Neural cell (in vitro differentiated cells): ENCODE results near the gene TCTA. TPM values are rescaled to one million over a fixed set of nuclear protein-coding genes. Genes with fewer than 3 reads are reported as not detected.

ENCODE experiments used
- H2AFZ ChIP-seq: fragments of 200-600, 300-800 bp; sonication (generic), shearing (Covaris generic); 2 replicates; pipeline ENCODE4 v1.6.0; 2014; ENCODE audit warnings: low read depth, mild to moderate bottlenecking, antibody characterized with exemption, low read length, moderate library complexity
- H3F3A ChIP-seq: fragments of 200-600 bp; shearing (Covaris generic); 2 replicates; pipeline ENCODE4 v1.6.1; 2016; ENCODE audit warnings: mild to moderate bottlenecking, moderate library complexity, mixed read lengths, antibody characterized with exemption, low read length; ENCODE audit not compliant: insufficient read depth, poor library complexity, severe bottlenecking
- H3K27ac ChIP-seq: fragments of 200-600, 300-800 bp; sonication (generic), shearing (Covaris generic); 2 replicates; pipeline ENCODE4 v1.5.1; 2014; ENCODE audit warnings: mild to moderate bottlenecking, low read length, moderate library complexity
- H3K27me3 ChIP-seq: fragments of 300-800, 200-600 bp; sonication (generic), shearing (Covaris generic); 2 replicates; pipeline ENCODE4 v1.6.0; 2014; ENCODE audit warnings: mild to moderate bottlenecking, low read depth, low read length, moderate library complexity; ENCODE audit not compliant: insufficient read depth
- H3K36me3 ChIP-seq: fragments of 300-800, 200-600 bp; sonication (generic), shearing (Covaris generic); 2 replicates; pipeline ENCODE4 v1.5.1; 2014; ENCODE audit warnings: mild to moderate bottlenecking, antibody characterized with exemption, low read length, moderate library complexity; ENCODE audit not compliant: insufficient read depth
- H3K4me2 ChIP-seq: fragments of 300-800, 200-600 bp; sonication (generic), shearing (Covaris generic); 2 replicates; pipeline ENCODE4 v1.6.0; 2014; ENCODE audit warnings: mild to moderate bottlenecking, low read length
- H3K4me3 ChIP-seq: fragments of 300-800, 200-600 bp; sonication (generic), shearing (Covaris generic); 2 replicates; pipeline ENCODE4 v1.5.1; 2014; ENCODE audit warnings: mild to moderate bottlenecking, low read length, moderate library complexity
- H3K79me2 ChIP-seq: fragments of 200-600 bp; shearing (Covaris generic); replicated peaks from 2 replicates; pipeline ENCODE4 v1.6.0; 2014; ENCODE audit warnings: mild to moderate bottlenecking, low read length, moderate library complexity; ENCODE audit not compliant: insufficient read depth
- H3K9ac ChIP-seq: fragments of 300-800, 200-600 bp; sonication (generic), shearing (Covaris generic); 2 replicates; pipeline ENCODE4 v1.6.1; 2016; ENCODE audit warnings: mild to moderate bottlenecking, low read length, mixed read lengths
- H3K9me2 ChIP-seq: fragments of 200-600 bp; shearing (Covaris generic); 2 replicates; pipeline ENCODE4 v1.6.1; 2016; ENCODE audit warnings: mild to moderate bottlenecking, low read length, mixed read lengths; ENCODE audit not compliant: insufficient read depth
- H3K9me3 ChIP-seq: fragments of 200-600, 300-800 bp; sonication (generic), shearing (Covaris generic); 2 replicates; pipeline ENCODE4 v1.6.1; 2016; ENCODE audit warnings: mild to moderate bottlenecking, mixed run types, low read length, moderate library complexity, mixed read lengths
- H4K20me1 ChIP-seq: fragments of 200-600 bp; shearing (Covaris generic); 2 replicates; pipeline ENCODE4 v1.6.1; 2016; ENCODE audit warnings: mild to moderate bottlenecking, mixed run types; ENCODE audit not compliant: insufficient read depth
- EP300 ChIP-seq: fragments of 450-650 bp; conservative IDR thresholded peaks from 2 replicates; pipeline ENCODE4 v1.6.1; 2014; ENCODE audit warnings: antibody characterized with exemption, mild to moderate bottlenecking, moderate library complexity; ENCODE audit not compliant: poor library complexity, severe bottlenecking
- EZH2 ChIP-seq: fragments of 200-600, 300-800 bp; shearing (Covaris generic), sonication (generic); IDR thresholded peaks from 2 replicates; pipeline ENCODE4 v1.6.1; 2014; ENCODE audit warnings: antibody characterized with exemption, low read length, borderline replicate concordance, mild to moderate bottlenecking; ENCODE audit not compliant: insufficient read depth, poor library complexity, severe bottlenecking
- MXI1 ChIP-seq: fragments of 450-650 bp; conservative IDR thresholded peaks from 2 replicates; pipeline ENCODE4 v1.6.1; 2014; ENCODE audit warnings: antibody characterized with exemption, mild to moderate bottlenecking; ENCODE audit not compliant: poor library complexity, severe bottlenecking
- POLR2AphosphoS5 ChIP-seq: IDR thresholded peaks from 2 replicates; pipeline ENCODE4 v1.6.1; 2012
- RAD21 ChIP-seq: fragments of 450-650 bp; conservative IDR thresholded peaks from 2 replicates; pipeline ENCODE4 v1.6.1; 2014; ENCODE audit warnings: antibody characterized with exemption, mild to moderate bottlenecking, moderate library complexity
- TAF1 ChIP-seq: IDR thresholded peaks from 2 replicates; pipeline ENCODE4 v1.6.1; 2012; ENCODE audit warnings: low read depth
- polyA plus RNA-seq: library from polyadenylated mRNA; depleted of rRNA; stranded (reverse); fragments of >200 nt; gene quantifications from 2 replicates; pipeline ENCODE4 v1.2.3, GENCODE V29; 2014
- TF ChIP-seq, protein P1 (sequence below): fragments of 450-650 bp; IDR thresholded peaks from 2 replicates; pipeline ENCODE4 v1.5.1; 2014; ENCODE audit warnings: antibody characterized with exemption, mild to moderate bottlenecking, moderate library complexity; ENCODE audit not compliant: poor library complexity, severe bottlenecking
- TF ChIP-seq, protein P2 (sequence below): IDR thresholded peaks from 2 replicates; pipeline ENCODE4 v1.6.1; 2012; ENCODE audit warnings: borderline replicate concordance

The TCTA gene
- polyA plus RNA-seq, 1 donor from 2014 or later: 17.1 TPM

DNA sequence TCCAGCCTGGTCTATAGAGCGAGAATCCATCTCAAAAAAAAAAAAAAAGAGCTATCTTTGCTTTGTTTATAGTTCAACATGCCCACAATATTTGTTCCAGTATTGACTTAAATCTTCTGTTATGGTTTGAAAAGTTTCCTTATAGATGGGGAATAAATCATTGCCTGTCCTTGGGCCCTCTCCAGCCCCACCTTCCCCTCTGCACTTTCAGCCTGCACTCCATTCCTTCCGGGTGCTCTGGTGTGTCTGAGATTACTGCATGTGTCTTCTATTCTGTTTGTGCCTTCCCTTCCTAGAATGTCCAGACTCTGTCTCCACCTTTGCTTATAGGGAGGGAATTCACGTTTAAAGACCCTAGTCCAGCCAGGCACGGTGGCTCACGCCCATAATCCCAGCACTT is 28.8 kb upstream of the TCTA start:
- no peaks in the 10 kb centered on the region for H3K9me2 ChIP-seq
- no peaks in the 10 kb centered on the region for H4K20me1 ChIP-seq
- H3K9ac ChIP-seq: no peak overlapping the region
- H3K79me2 ChIP-seq: peaks cover 66% of the 10 kb centered on the region
- H3K4me2 ChIP-seq: no peak overlapping the region
- no peaks in the 10 kb centered on the region for H3K36me3 ChIP-seq
- no peak overlapping the region for H3K27ac ChIP-seq
- no peak overlapping the region for H3K4me3 ChIP-seq
- no peaks in the 10 kb centered on the region for H3K27me3 ChIP-seq
- H3K9me3 ChIP-seq: no peaks in the 10 kb centered on the region
- no peak for TF ChIP-seq POLR2AphosphoS5
- no peak overlapping the region for H2AFZ ChIP-seq
- H3F3A ChIP-seq: no peaks in the 10 kb centered on the region

GRCh38 chr3:49385617-49386016 is 26.6 kb upstream of the TCTA start:
- TF ChIP-seq RAD21: no peak
- TF ChIP-seq MXI1: no peak
- TF ChIP-seq, protein P1, sequence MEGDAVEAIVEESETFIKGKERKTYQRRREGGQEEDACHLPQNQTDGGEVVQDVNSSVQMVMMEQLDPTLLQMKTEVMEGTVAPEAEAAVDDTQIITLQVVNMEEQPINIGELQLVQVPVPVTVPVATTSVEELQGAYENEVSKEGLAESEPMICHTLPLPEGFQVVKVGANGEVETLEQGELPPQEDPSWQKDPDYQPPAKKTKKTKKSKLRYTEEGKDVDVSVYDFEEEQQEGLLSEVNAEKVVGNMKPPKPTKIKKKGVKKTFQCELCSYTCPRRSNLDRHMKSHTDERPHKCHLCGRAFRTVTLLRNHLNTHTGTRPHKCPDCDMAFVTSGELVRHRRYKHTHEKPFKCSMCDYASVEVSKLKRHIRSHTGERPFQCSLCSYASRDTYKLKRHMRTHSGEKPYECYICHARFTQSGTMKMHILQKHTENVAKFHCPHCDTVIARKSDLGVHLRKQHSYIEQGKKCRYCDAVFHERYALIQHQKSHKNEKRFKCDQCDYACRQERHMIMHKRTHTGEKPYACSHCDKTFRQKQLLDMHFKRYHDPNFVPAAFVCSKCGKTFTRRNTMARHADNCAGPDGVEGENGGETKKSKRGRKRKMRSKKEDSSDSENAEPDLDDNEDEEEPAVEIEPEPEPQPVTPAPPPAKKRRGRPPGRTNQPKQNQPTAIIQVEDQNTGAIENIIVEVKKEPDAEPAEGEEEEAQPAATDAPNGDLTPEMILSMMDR: no peak
- no peak for TF ChIP-seq POLR2AphosphoS5
- TF ChIP-seq EZH2: no peak
- no peak overlapping the region for H3K27ac ChIP-seq
- H3K9me3 ChIP-seq: no peaks in the 10 kb centered on the region
- H3K36me3 ChIP-seq: no peaks in the 10 kb centered on the region
- no peaks in the 10 kb centered on the region for H3K27me3 ChIP-seq
- H3F3A ChIP-seq: no peaks in the 10 kb centered on the region
- no peaks in the 10 kb centered on the region for H4K20me1 ChIP-seq
- no peaks in the 10 kb centered on the region for H3K9me2 ChIP-seq
- H3K9ac ChIP-seq: no peak overlapping the region
- H3K79me2 ChIP-seq: peaks cover 62% of the 10 kb centered on the region
- H3K4me3 ChIP-seq: no peak overlapping the region
- H3K4me2 ChIP-seq: no peak overlapping the region
- no peak overlapping the region for H2AFZ ChIP-seq

DNA sequence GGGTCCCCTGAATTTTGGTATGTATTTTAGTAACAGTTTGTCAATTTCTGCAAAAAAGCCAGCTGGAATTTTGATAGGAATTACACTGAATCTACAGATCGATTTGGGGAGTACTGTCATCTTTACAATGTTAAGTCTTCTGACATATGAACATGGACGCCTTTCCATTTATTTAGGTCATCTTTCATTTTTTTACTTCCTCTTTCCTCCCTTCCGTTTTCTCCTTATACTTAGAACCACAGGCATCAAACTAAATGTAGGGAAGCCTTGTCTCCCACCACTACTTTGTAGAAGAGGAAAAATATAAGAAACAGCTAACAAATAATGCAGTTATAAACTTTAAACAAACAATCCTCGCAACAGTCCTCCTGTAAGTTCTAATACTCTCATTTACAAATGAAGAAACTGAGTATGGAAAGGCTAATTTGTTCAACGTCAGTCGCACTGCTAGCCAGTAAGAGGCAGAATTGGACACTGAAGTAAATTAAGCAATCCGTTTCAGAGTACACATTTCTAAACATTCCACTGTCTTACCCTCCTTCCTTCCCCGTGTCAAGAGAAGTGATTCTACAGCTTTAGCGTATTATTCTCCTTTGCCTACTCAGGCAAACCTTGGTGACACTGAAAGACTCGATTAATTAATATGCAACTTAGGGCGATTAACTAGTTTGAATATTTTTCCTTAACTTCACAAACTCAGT is 26.0 kb upstream of the TCTA start:
- no peaks in the 10 kb centered on the region for H4K20me1 ChIP-seq
- TF ChIP-seq TAF1 (no peak), MXI1 (no peak), EP300 (no peak), POLR2AphosphoS5 (no peak), EZH2 (no peak)
- TF ChIP-seq, protein P1: no peak
- TF ChIP-seq, protein P2, sequence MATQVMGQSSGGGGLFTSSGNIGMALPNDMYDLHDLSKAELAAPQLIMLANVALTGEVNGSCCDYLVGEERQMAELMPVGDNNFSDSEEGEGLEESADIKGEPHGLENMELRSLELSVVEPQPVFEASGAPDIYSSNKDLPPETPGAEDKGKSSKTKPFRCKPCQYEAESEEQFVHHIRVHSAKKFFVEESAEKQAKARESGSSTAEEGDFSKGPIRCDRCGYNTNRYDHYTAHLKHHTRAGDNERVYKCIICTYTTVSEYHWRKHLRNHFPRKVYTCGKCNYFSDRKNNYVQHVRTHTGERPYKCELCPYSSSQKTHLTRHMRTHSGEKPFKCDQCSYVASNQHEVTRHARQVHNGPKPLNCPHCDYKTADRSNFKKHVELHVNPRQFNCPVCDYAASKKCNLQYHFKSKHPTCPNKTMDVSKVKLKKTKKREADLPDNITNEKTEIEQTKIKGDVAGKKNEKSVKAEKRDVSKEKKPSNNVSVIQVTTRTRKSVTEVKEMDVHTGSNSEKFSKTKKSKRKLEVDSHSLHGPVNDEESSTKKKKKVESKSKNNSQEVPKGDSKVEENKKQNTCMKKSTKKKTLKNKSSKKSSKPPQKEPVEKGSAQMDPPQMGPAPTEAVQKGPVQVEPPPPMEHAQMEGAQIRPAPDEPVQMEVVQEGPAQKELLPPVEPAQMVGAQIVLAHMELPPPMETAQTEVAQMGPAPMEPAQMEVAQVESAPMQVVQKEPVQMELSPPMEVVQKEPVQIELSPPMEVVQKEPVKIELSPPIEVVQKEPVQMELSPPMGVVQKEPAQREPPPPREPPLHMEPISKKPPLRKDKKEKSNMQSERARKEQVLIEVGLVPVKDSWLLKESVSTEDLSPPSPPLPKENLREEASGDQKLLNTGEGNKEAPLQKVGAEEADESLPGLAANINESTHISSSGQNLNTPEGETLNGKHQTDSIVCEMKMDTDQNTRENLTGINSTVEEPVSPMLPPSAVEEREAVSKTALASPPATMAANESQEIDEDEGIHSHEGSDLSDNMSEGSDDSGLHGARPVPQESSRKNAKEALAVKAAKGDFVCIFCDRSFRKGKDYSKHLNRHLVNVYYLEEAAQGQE: no peak
- no peak overlapping the region for H3K4me3 ChIP-seq
- no peak overlapping the region for H3K4me2 ChIP-seq
- H2AFZ ChIP-seq: no peak overlapping the region
- no peaks in the 10 kb centered on the region for H3K9me2 ChIP-seq
- no peaks in the 10 kb centered on the region for H3K27me3 ChIP-seq
- H3K36me3 ChIP-seq: no peaks in the 10 kb centered on the region
- no peak overlapping the region for H3K9ac ChIP-seq
- no peaks in the 10 kb centered on the region for H3F3A ChIP-seq
- no peaks in the 10 kb centered on the region for H3K9me3 ChIP-seq
- no peak overlapping the region for H3K27ac ChIP-seq
- peaks cover 59% of the 10 kb centered on the region for H3K79me2 ChIP-seq
